Upper lobe of left lung (tissue), 4 donors: Measurements from ENCODE around the gene SNTG2.

Experiments
- CTCF ChIP-seq, 6 experiments: fragments of 450-650 bp in 4 of 6; fragments of 200-600 bp in 2 of 6; sonication (generic) in 2 of 6; IDR thresholded peaks; one replicate each; pipeline ENCODE4 v1.5.1; 2016 to 2019; ENCODE audit warnings: antibody characterized with exemption in 6 of 6
- POLR2A ChIP-seq, 4 donors: fragments of 450-650 bp; IDR thresholded peaks; one replicate each; pipeline ENCODE4 v1.5.1; 2016 to 2017; ENCODE audit warnings: antibody characterized with exemption in 4 of 4, mild to moderate bottlenecking in 2 of 4

- TF ChIP-seq CTCF (IDR thresholded peaks at IDR 0.05): no peak
- TF ChIP-seq POLR2A (IDR thresholded peaks at IDR 0.05): no peak
Measured at GRCh38 chr2:960061-960736, 9.6 kb downstream of the SNTG2 start.
